Trophoblast cell (in vitro differentiated cells and primary cell): Measurements from ENCODE around the gene NR2F6.

Experiments used
- DNase-seq, 2 donors: peaks; one replicate each; pipeline ENCODE4 v3.0.0-alpha.2; 2016
- H2AFZ ChIP-seq: 2 replicates; pipeline ENCODE4 v1.6.1; 2013; ENCODE audit warnings: low read length, moderate library complexity, mild to moderate bottlenecking; ENCODE audit not compliant: insufficient read depth, poor library complexity
- H2AK5ac ChIP-seq: 2 replicates; pipeline ENCODE4 v1.6.1; 2013; ENCODE audit warnings: mild to moderate bottlenecking, low read length
- H2BK120ac ChIP-seq: 2 replicates; pipeline ENCODE4 v1.6.1; 2013; ENCODE audit warnings: low read length, mild to moderate bottlenecking, moderate library complexity; ENCODE audit not compliant: insufficient read depth, poor library complexity
- H2BK12ac ChIP-seq: 2 replicates; pipeline ENCODE4 v1.6.1; 2013; ENCODE audit warnings: mild to moderate bottlenecking, low read length, moderate library complexity
- H2BK5ac ChIP-seq: 2 replicates; pipeline ENCODE4 v1.6.1; 2013; ENCODE audit warnings: low read length, low read depth, moderate library complexity, mild to moderate bottlenecking; ENCODE audit not compliant: poor library complexity
- H3K14ac ChIP-seq: 2 replicates; pipeline ENCODE4 v1.6.1; 2013; ENCODE audit warnings: mild to moderate bottlenecking, low read length
- H3K18ac ChIP-seq: 2 replicates; pipeline ENCODE4 v1.6.1; 2013; ENCODE audit warnings: mild to moderate bottlenecking, low read length
- H3K23ac ChIP-seq: 2 replicates; pipeline ENCODE4 v1.6.1; 2013; ENCODE audit warnings: low read length
- H3K27ac ChIP-seq: 2 replicates; pipeline ENCODE4 v1.5.1; 2013; ENCODE audit warnings: low read depth, mild to moderate bottlenecking, inconsistent platforms, low read length, moderate library complexity
- H3K27me3 ChIP-seq: 2 replicates; pipeline ENCODE4 v1.6.1; 2013; ENCODE audit warnings: inconsistent platforms, mild to moderate bottlenecking, low read length, moderate library complexity; ENCODE audit not compliant: insufficient read depth
- H3K36me3 ChIP-seq, 2 experiments: 1 replicate in 1 of 2; 2 replicates in 1 of 2; pipeline ENCODE4 v1.6.1; 2013; ENCODE audit warnings: low read length in 2 of 2, mild to moderate bottlenecking in 2 of 2, moderate library complexity in 1 of 2; ENCODE audit not compliant: insufficient read depth in 2 of 2, control insufficient read depth in 1 of 2
- H3K4ac ChIP-seq: 2 replicates; pipeline ENCODE4 v1.6.1; 2013; ENCODE audit warnings: low read depth, mild to moderate bottlenecking, low read length, moderate library complexity
- H3K4me1 ChIP-seq, 2 experiments: 1 replicate in 1 of 2; 2 replicates in 1 of 2; pipeline ENCODE4 v1.6.1; 2013; ENCODE audit warnings: low read length in 2 of 2, mild to moderate bottlenecking in 2 of 2, moderate library complexity in 1 of 2; ENCODE audit not compliant: insufficient read depth in 2 of 2, control insufficient read depth in 1 of 2
- H3K4me2 ChIP-seq: 2 replicates; pipeline ENCODE4 v1.6.1; 2013; ENCODE audit warnings: inconsistent platforms, mild to moderate bottlenecking, low read length, moderate library complexity
- H3K4me3 ChIP-seq: 2 replicates; pipeline ENCODE4 v1.5.1; 2013; ENCODE audit warnings: mild to moderate bottlenecking, low read depth, low read length, inconsistent platforms
- H3K79me1 ChIP-seq: one replicate; pipeline ENCODE4 v1.6.1; 2013; ENCODE audit warnings: low read length
- H3K79me2 ChIP-seq: 2 replicates; pipeline ENCODE4 v1.6.1; 2013; ENCODE audit warnings: low read length, mild to moderate bottlenecking; ENCODE audit not compliant: control insufficient read depth, insufficient read depth, poor library complexity
- H3K9ac ChIP-seq: 2 replicates; pipeline ENCODE4 v1.6.1; 2013; ENCODE audit warnings: mild to moderate bottlenecking, low read length
- H3K9me3 ChIP-seq: 2 replicates; pipeline ENCODE4 v1.6.1; 2013; ENCODE audit warnings: low read depth, mild to moderate bottlenecking, control low read depth, inconsistent platforms, low read length; ENCODE audit not compliant: insufficient read depth
- H4K12ac ChIP-seq: 2 replicates; pipeline ENCODE4 v1.6.1; 2013; ENCODE audit warnings: low read depth, mild to moderate bottlenecking, low read length, moderate library complexity
- H4K8ac ChIP-seq: 2 replicates; pipeline ENCODE4 v1.6.1; 2013; ENCODE audit warnings: low read depth, mild to moderate bottlenecking, low read length, moderate library complexity
- H4K91ac ChIP-seq: one replicate; pipeline ENCODE4 v1.6.1; 2013; ENCODE audit warnings: low read depth, mild to moderate bottlenecking, low read length, moderate library complexity
- WGBS: extraction: QIAGEN DNeasy Blood & Tissue Kit; methylation state at CpG from one replicate; pipeline ENCODE4 v1.1.7; 2013; ENCODE audit warnings: missing lambda C conversion rate; ENCODE audit not compliant: insufficient read length, insufficient coverage; ENCODE audit errors: extremely low coverage; 5-methylcytosine and 5-hydroxymethylcytosine counted together

The NR2F6 gene

GRCh38 chr19:17220207-17220758 is 25.4 kb downstream of the NR2F6 start:
- peak overlapping the region; percentile 33 for H4K8ac ChIP-seq
- H3K4me1 ChIP-seq: peaks cover 8 to 9% of the 10 kb centered on the region in 2 experiments
- no peak overlapping the region for H2BK120ac ChIP-seq
- no peak overlapping the region for H3K14ac ChIP-seq
- peaks cover under 1% of the 10 kb centered on the region for H3K79me2 ChIP-seq
- peak overlapping the region; percentile 32 for H2AK5ac ChIP-seq
- no peak overlapping the region for H3K18ac ChIP-seq
- no peak overlapping the region for H3K9ac ChIP-seq
- WGBS: no CpG with 5 or more reads among the region's 14 CpGs
- peaks cover 7% of the 10 kb centered on the region for H3K79me1 ChIP-seq
- peaks cover 21 to 23% of the 10 kb centered on the region in 2 experiments for H3K36me3 ChIP-seq
- H4K91ac ChIP-seq: no peak overlapping the region
- H4K12ac ChIP-seq: no peak overlapping the region
- H3K4me2 ChIP-seq: no peak overlapping the region
- no peak overlapping the region for H3K27ac ChIP-seq
- H2BK12ac ChIP-seq: no peak overlapping the region
- no peaks in the 10 kb centered on the region for H3K27me3 ChIP-seq
- H3K4ac ChIP-seq: no peak overlapping the region
- no peak overlapping the region for H2BK5ac ChIP-seq
- no peak overlapping the region for H3K23ac ChIP-seq
- H3K9me3 ChIP-seq: peaks cover 2% of the 10 kb centered on the region
- no peak overlapping the region for H2AFZ ChIP-seq
- H3K4me3 ChIP-seq: no peak overlapping the region
- DNase-seq: peak; percentile 48 to 66

- no peak overlapping the region for H3K4me3 ChIP-seq
- no peak overlapping the region for H2BK120ac ChIP-seq
Measured at GRCh38 chr19:17219286-17219685, 26.4 kb downstream of the NR2F6 start.

GRCh38 chr19:17216058-17216670 is 29.6 kb downstream of the NR2F6 start:
- Histone ChIP-seq H3K4me1 (peaks cover 14 to 16% of the 10 kb centered on the region in 2 experiments), H3K27ac (no peak overlapping the region), H2AFZ (peak overlapping the region; percentile 56), H3K23ac (no peak overlapping the region), H3K9ac (no peak overlapping the region), H4K91ac (peak overlapping the region; percentile 80), H4K12ac (peak overlapping the region; percentile 91), H3K9me3 (peaks cover 5% of the 10 kb centered on the region), H2BK5ac (no peak overlapping the region), H3K4me2 (peak overlapping the region; percentile 49), H3K18ac (peak overlapping the region; percentile 7), H2AK5ac (peak overlapping the region; percentile 33), H3K79me2 (peaks cover 6% of the 10 kb centered on the region), H4K8ac (peak overlapping the region; percentile 91), H3K4me3 (no peak overlapping the region), H3K79me1 (peaks cover 15% of the 10 kb centered on the region), H2BK120ac (no peak overlapping the region), H3K4ac (peak overlapping the region; percentile 22), H2BK12ac (peak overlapping the region; percentile 51), H3K14ac (no peak overlapping the region), H3K27me3 (no peaks in the 10 kb centered on the region), H3K36me3 (peaks cover 46 to 48% of the 10 kb centered on the region in 2 experiments)
- no peak for DNase-seq
- WGBS: no CpG with 5 or more reads among the region's 13 CpGs

More at GRCh38 chr19:17219286-17219685, 26.4 kb downstream of the NR2F6 start:
- Histone ChIP-seq H3K9ac (no peak overlapping the region), H3K27ac (no peak overlapping the region), H3K18ac (no peak overlapping the region), H3K14ac (no peak overlapping the region), H2BK12ac (no peak overlapping the region), H2AK5ac (no peak overlapping the region), H4K8ac (no peak overlapping the region), H3K4me2 (no peak overlapping the region), H3K36me3 (peaks cover 21 to 23% of the 10 kb centered on the region in 2 experiments), H3K27me3 (no peaks in the 10 kb centered on the region), H2AFZ (no peak overlapping the region), H3K4ac (no peak overlapping the region), H4K91ac (no peak overlapping the region), H3K79me1 (peaks cover 15% of the 10 kb centered on the region), H3K4me1 (peaks cover 14 to 15% of the 10 kb centered on the region in 2 experiments), H3K23ac (no peak overlapping the region), H2BK5ac (no peak overlapping the region), H4K12ac (no peak overlapping the region), H3K79me2 (peaks cover 6% of the 10 kb centered on the region), H3K9me3 (peaks cover 5% of the 10 kb centered on the region)
- no peak for DNase-seq
- WGBS: no CpG with 5 or more reads among the region's 8 CpGs

GRCh38 chr19:17215127-17215971 is 30.4 kb downstream of the NR2F6 start, which contains the start of gene USE1:
USE1 (plus strand) TSS chr19:17215357; CDS start chr19:17215406, 49 bp downstream.
- Histone ChIP-seq H2BK5ac (peak within 1 kb of the TSS; percentile 94), H3K27ac (peak within 1 kb of the TSS; percentile 84), H3K27me3 (no peaks in the 10 kb centered on the region), H2BK12ac (peak within 1 kb of the TSS; percentile 59), H2BK120ac (peak within 1 kb of the TSS; percentile 87), H3K18ac (peak within 1 kb of the TSS; percentile 97), H2AK5ac (peak within 1 kb of the TSS; percentile 85), H3K4me3 (peak within 1 kb of the TSS; percentile 78), H3K4me1 (peaks cover 14 to 15% of the 10 kb centered on the region in 2 experiments), H4K12ac (peak within 1 kb of the TSS; percentile 98), H3K9me3 (peaks cover 5% of the 10 kb centered on the region), H2AFZ (peak within 1 kb of the TSS; percentile 87), H4K8ac (peak within 1 kb of the TSS; percentile 99), H3K14ac (peak within 1 kb of the TSS; percentile 95), H3K36me3 (peaks cover 53 to 56% of the 10 kb centered on the region in 2 experiments), H3K79me1 (peaks cover 14% of the 10 kb centered on the region), H3K23ac (no peak within 1 kb of the TSS), H3K9ac (peak within 1 kb of the TSS; percentile 85), H3K4ac (peak within 1 kb of the TSS; percentile 73), H3K4me2 (peak within 1 kb of the TSS; percentile 71), H4K91ac (peak within 1 kb of the TSS; percentile 98), H3K79me2 (peaks cover 6% of the 10 kb centered on the region)
- peak; percentile 91 to 96 for DNase-seq
- WGBS: no CpG with 5 or more reads among the region's 56 CpGs
